Neuronal stem cell (in vitro differentiated cells): ENCODE measurements around the gene RBM19.

Source experiments
- DNase-seq: peaks from one replicate; pipeline ENCODE4 v3.0.0-alpha.2; 2013; ENCODE audit warnings: low spot score
- H2AFZ ChIP-seq: one replicate; pipeline ENCODE4 v1.6.1; 2013; ENCODE audit warnings: mild to moderate bottlenecking, low read length, inconsistent platforms
- H2AK5ac ChIP-seq: 2 replicates; pipeline ENCODE4 v1.6.1; 2013; ENCODE audit warnings: low read depth, mild to moderate bottlenecking, inconsistent platforms, low read length, moderate library complexity, mixed read lengths
- H2BK120ac ChIP-seq: 2 replicates; pipeline ENCODE4 v1.6.1; 2013; ENCODE audit warnings: low read depth, mild to moderate bottlenecking, inconsistent platforms, low read length, moderate library complexity, mixed read lengths
- H2BK12ac ChIP-seq: one replicate; pipeline ENCODE4 v1.6.1; 2013; ENCODE audit warnings: low read length, inconsistent platforms
- H2BK15ac ChIP-seq: 2 replicates; pipeline ENCODE4 v1.6.1; 2013; ENCODE audit warnings: mild to moderate bottlenecking, low read length, inconsistent platforms, mixed read lengths
- H2BK5ac ChIP-seq: one replicate; pipeline ENCODE4 v1.6.1; 2013; ENCODE audit warnings: inconsistent platforms, mild to moderate bottlenecking, low read length, moderate library complexity
- H3K14ac ChIP-seq: one replicate; pipeline ENCODE4 v1.6.1; 2013; ENCODE audit warnings: low read length, inconsistent platforms
- H3K18ac ChIP-seq: 2 replicates; pipeline ENCODE4 v1.6.1; 2013; ENCODE audit warnings: low read length, inconsistent platforms
- H3K23ac ChIP-seq: 2 replicates; pipeline ENCODE4 v1.6.1; 2013; ENCODE audit warnings: low read depth, mild to moderate bottlenecking, mixed read lengths, low read length, inconsistent platforms; ENCODE audit not compliant: poor library complexity
- H3K27ac ChIP-seq: replicated peaks from 3 replicates; pipeline ENCODE4 v1.5.1; 2013; ENCODE audit warnings: low read length, inconsistent platforms
- H3K27me3 ChIP-seq, 3 experiments: 2 replicates each; pipeline ENCODE4 v1.6.1; 2013; ENCODE audit warnings: low read length in 3 of 3, mild to moderate bottlenecking in 2 of 3, inconsistent platforms in 1 of 3, low read depth in 1 of 3, mixed read lengths in 1 of 3, moderate library complexity in 1 of 3; ENCODE audit not compliant: control insufficient read depth in 3 of 3, insufficient read depth in 3 of 3
- H3K36me3 ChIP-seq, 2 donors: replicated peaks in 1 of 2; 2 replicates each; pipeline ENCODE4 v1.6.1; 2013; ENCODE audit warnings: low read length in 2 of 2; ENCODE audit not compliant: control insufficient read depth in 2 of 2, insufficient read depth in 2 of 2
- H3K4ac ChIP-seq: 2 replicates; pipeline ENCODE4 v1.6.1; 2013; ENCODE audit warnings: inconsistent platforms, mild to moderate bottlenecking, low read length, moderate library complexity
- H3K4me1 ChIP-seq, 2 donors: 1 replicate in 1 of 2; 2 replicates in 1 of 2; pipeline ENCODE4 v1.6.1; 2013; ENCODE audit warnings: low read length in 2 of 2, low read depth in 1 of 2; ENCODE audit not compliant: control insufficient read depth in 2 of 2, insufficient read depth in 1 of 2
- H3K4me2 ChIP-seq: one replicate; pipeline ENCODE4 v1.6.1; 2013; ENCODE audit warnings: mild to moderate bottlenecking, low read length, inconsistent platforms; ENCODE audit not compliant: insufficient read depth, poor library complexity, severe bottlenecking
- H3K4me3 ChIP-seq, 2 donors: 2 replicates each; pipeline ENCODE4 v1.5.1; 2013; ENCODE audit warnings: low read length in 2 of 2, mild to moderate bottlenecking in 2 of 2, inconsistent platforms in 1 of 2, moderate library complexity in 1 of 2
- H3K79me1 ChIP-seq: one replicate; pipeline ENCODE4 v1.6.1; 2013; ENCODE audit warnings: low read depth, mild to moderate bottlenecking, inconsistent platforms, low read length, moderate library complexity
- H3K9ac ChIP-seq: one replicate; pipeline ENCODE4 v1.6.1; 2013; ENCODE audit warnings: mild to moderate bottlenecking, low read depth, low read length, inconsistent platforms; ENCODE audit not compliant: poor library complexity
- H3K9me3 ChIP-seq, 2 donors: replicated peaks in 1 of 2; 2 replicates each; pipeline versions ENCODE3 to v1.6.1; 2013; ENCODE audit warnings: low read length in 2 of 2, mild to moderate bottlenecking in 2 of 2, inconsistent platforms in 1 of 2, low read depth in 1 of 2, mixed read lengths in 1 of 2, moderate library complexity in 1 of 2; ENCODE audit not compliant: control insufficient read depth in 2 of 2, insufficient read depth in 1 of 2
- H4K8ac ChIP-seq: one replicate; pipeline ENCODE4 v1.6.1; 2013; ENCODE audit warnings: low read depth, mild to moderate bottlenecking, inconsistent platforms, low read length, moderate library complexity
- H4K91ac ChIP-seq: one replicate; pipeline ENCODE4 v1.6.1; 2013; ENCODE audit warnings: low read length, low read depth, mild to moderate bottlenecking, inconsistent platforms; ENCODE audit not compliant: poor library complexity
- WGBS, 2 donors: extraction: QIAGEN DNeasy Blood & Tissue Kit; methylation state at CpG; one replicate each; pipeline ENCODE4 v1.1.7; 2013; ENCODE audit warnings: missing lambda C conversion rate in 2 of 2, mixed read lengths in 1 of 2; ENCODE audit not compliant: insufficient read length in 2 of 2, insufficient replicate concordance in 1 of 2; ENCODE audit errors: extremely low coverage in 2 of 2; 5-methylcytosine and 5-hydroxymethylcytosine counted together

RBM19 gene

GRCh38 chr12:113833422-113833821 is 132.7 kb downstream of the RBM19 start:
- Histone ChIP-seq H3K14ac (no peak overlapping the region), H3K4ac (no peak overlapping the region), H3K27ac (no peak overlapping the region), H3K4me2 (no peak overlapping the region), H2BK5ac (no peak overlapping the region), H4K91ac (no peak overlapping the region), H4K8ac (no peak overlapping the region), H2BK120ac (no peak overlapping the region), H3K4me1 (peaks cover 11 to 17% of the 10 kb centered on the region in 2 donors), H3K18ac (no peak overlapping the region), H3K23ac (no peak overlapping the region), H3K9ac (no peak overlapping the region), H3K4me3 (no peak overlapping the region), H3K79me1 (no peaks in the 10 kb centered on the region), H2BK12ac (no peak overlapping the region), H3K9me3 (no peaks in the 10 kb centered on the region), H3K27me3 (no peaks in the 10 kb centered on the region), H3K36me3 (no peaks in the 10 kb centered on the region), H2BK15ac (no peak overlapping the region), H2AK5ac (no peak overlapping the region), H2AFZ (no peak overlapping the region)
- DNase-seq, result no peak
- WGBS, 2 donors, result no CpG with 5 or more reads among the region's 3 CpGs

- Histone ChIP-seq H3K79me1 (no peaks in the 10 kb centered on the region), H2BK5ac (no peak overlapping the region), H3K27ac (no peak overlapping the region), H3K36me3 (no peaks in the 10 kb centered on the region), H4K8ac (no peak overlapping the region), H3K4me3 (no peak overlapping the region), H4K91ac (no peak overlapping the region), H3K23ac (no peak overlapping the region), H2BK120ac (no peak overlapping the region), H3K18ac (peak overlapping the region; percentile 82), H3K4me1 (peaks cover 16 to 20% of the 10 kb centered on the region in 2 donors), H3K9me3 (no peaks in the 10 kb centered on the region), H3K14ac (no peak overlapping the region), H2AK5ac (peak overlapping the region; percentile 86), H2BK12ac (no peak overlapping the region), H3K27me3 (no peaks in the 10 kb centered on the region), H2BK15ac (no peak overlapping the region), H2AFZ (no peak overlapping the region), H3K4ac (no peak overlapping the region), H3K4me2 (no peak overlapping the region), H3K9ac (peak overlapping the region; percentile 47)
- WGBS, 2 donors, result no CpG with 5 or more reads among the region's 20 CpGs
- no peak for DNase-seq
These were observed 134.6 kb downstream of the RBM19 start for GRCh38 chr12:113831476-113831875.

DNA sequence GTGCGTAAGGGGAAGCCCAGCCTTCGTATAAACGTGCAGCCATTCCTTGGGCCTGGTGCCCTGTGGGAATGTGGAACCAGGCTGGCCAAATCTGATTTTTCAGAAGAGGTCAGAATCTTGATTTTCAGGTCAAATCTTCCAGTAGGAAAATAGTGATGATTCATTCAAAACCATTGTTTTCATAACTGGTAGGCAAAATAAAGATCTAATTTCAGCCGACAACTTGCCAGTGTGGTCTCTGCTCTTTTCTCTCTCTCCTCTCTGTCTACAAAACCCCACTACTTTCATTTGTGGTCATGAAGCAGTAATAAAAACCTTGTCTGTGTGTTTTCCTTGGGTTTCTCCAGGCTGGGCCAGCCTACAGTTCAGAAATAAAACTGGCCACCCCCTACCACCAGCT is 135.1 kb downstream of the RBM19 start:
- no peaks in the 10 kb centered on the region for H3K36me3 ChIP-seq
- H3K27ac ChIP-seq, result no peak overlapping the region
- H3K27me3 ChIP-seq, result no peaks in the 10 kb centered on the region
- H2BK15ac ChIP-seq, result no peak overlapping the region
- no peak overlapping the region for H3K9ac ChIP-seq
- H2AFZ ChIP-seq, result no peak overlapping the region
- H3K14ac ChIP-seq, result no peak overlapping the region
- peak overlapping the region; percentile 86 for H2AK5ac ChIP-seq
- no peak overlapping the region for H2BK12ac ChIP-seq
- no peak for DNase-seq
- no peak overlapping the region for H4K8ac ChIP-seq
- H3K79me1 ChIP-seq, result no peaks in the 10 kb centered on the region
- no peak overlapping the region for H4K91ac ChIP-seq
- H3K18ac ChIP-seq, result peak overlapping the region; percentile 16
- H3K4me2 ChIP-seq, result no peak overlapping the region
- no peak overlapping the region for H2BK5ac ChIP-seq
- H3K23ac ChIP-seq, result no peak overlapping the region
- no peaks in the 10 kb centered on the region for H3K9me3 ChIP-seq
- WGBS, 2 donors, result no CpG with 5 or more reads among the region's 4 CpGs
- H3K4me1 ChIP-seq, result peaks cover 11 to 17% of the 10 kb centered on the region in 2 donors
- H3K4ac ChIP-seq, result no peak overlapping the region
- no peak overlapping the region for H3K4me3 ChIP-seq
- no peak overlapping the region for H2BK120ac ChIP-seq

DNA sequence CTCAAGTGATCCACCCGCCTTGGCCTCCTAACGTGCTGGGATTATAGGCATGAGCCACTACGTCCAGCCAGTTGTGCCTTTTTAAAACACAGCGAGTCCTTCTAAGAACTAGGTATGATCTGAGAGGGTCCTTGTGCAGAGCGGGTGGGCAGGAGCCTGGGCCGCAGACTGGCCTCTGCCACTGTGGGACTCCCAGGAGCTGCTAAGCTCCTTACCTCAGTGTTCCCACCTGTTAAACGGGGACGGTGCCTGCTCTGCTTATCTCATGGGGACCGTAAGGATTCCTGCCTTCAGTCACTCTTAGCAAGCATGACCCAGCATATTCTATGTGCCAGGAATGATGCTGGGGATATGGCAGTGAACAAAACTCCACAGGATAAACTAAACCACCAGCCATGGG is 136.9 kb downstream of the RBM19 start:
- Histone ChIP-seq H2AK5ac (peak overlapping the region; percentile 17), H2BK5ac (no peak overlapping the region), H3K23ac (no peak overlapping the region), H2BK120ac (no peak overlapping the region), H3K9me3 (no peaks in the 10 kb centered on the region), H4K8ac (no peak overlapping the region), H2BK12ac (no peak overlapping the region), H2BK15ac (no peak overlapping the region), H3K14ac (no peak overlapping the region), H3K4me3 (no peak overlapping the region), H3K79me1 (no peaks in the 10 kb centered on the region), H3K18ac (peak overlapping the region; percentile 35), H3K9ac (no peak overlapping the region), H3K27ac (no peak overlapping the region), H3K4me2 (no peak overlapping the region), H3K27me3 (no peaks in the 10 kb centered on the region), H3K4me1 (peaks cover 6 to 11% of the 10 kb centered on the region in 2 donors), H4K91ac (no peak overlapping the region), H2AFZ (no peak overlapping the region), H3K4ac (no peak overlapping the region), H3K36me3 (no peaks in the 10 kb centered on the region)
- WGBS, 2 donors, result no CpG with 5 or more reads among the region's 9 CpGs
- no peak for DNase-seq
